OCI-LY3 (cell line): ENCODE data around the gene SLC8A2.
"Not testable (repeated sequence)": the region's sequence is repeated elsewhere in the genome, so short reads cannot be mapped to it uniquely, and the experiment has no call there.

Experiments
- H2AFZ ChIP-seq: fragments of 200-600, 300-600 bp; shearing (Covaris generic); 2 replicates; pipeline ENCODE4 v1.6.0; 2014; ENCODE audit warnings: antibody characterized with exemption, low read depth, low read length
- H3K27ac ChIP-seq: fragments of 200-600, 300-600 bp; sonication (generic); 2 replicates; pipeline ENCODE4 v1.5.1; 2014; ENCODE audit warnings: mild to moderate bottlenecking, low read length, moderate library complexity, mixed read lengths
- H3K27me3 ChIP-seq: fragments of 200-600, 300-600 bp; sonication (generic); 2 replicates; pipeline ENCODE4 v1.6.1; 2014; ENCODE audit warnings: low read depth, low read length, mixed read lengths
- H3K36me3 ChIP-seq: fragments of 200-600, 300-600 bp; sonication (generic); replicated peaks from 2 replicates; pipeline ENCODE3; 2014; ENCODE audit warnings: low read depth, low read length, mixed read lengths
- H3K4me1 ChIP-seq: fragments of 300-600, 200-600 bp; sonication (generic); 2 replicates; pipeline ENCODE4 v1.6.1; 2014; ENCODE audit warnings: low read length, mixed read lengths
- H3K4me2 ChIP-seq: fragments of 200-600, 300-600 bp; sonication (generic); 2 replicates; pipeline ENCODE4 v1.6.1; 2014; ENCODE audit warnings: low read length, mixed read lengths
- H3K4me3 ChIP-seq: fragments of 300-600, 200-600 bp; sonication (generic); 2 replicates; pipeline ENCODE4 v1.5.1; 2014; ENCODE audit warnings: antibody characterized with exemption, mild to moderate bottlenecking, low read length, moderate library complexity
- H3K79me2 ChIP-seq: fragments of 300-600, 200-600 bp; shearing (Covaris generic); 2 replicates; pipeline ENCODE4 v1.6.1; 2014; ENCODE audit warnings: mild to moderate bottlenecking, low read length, mixed read lengths
- H3K9ac ChIP-seq: fragments of 300-600, 200-600 bp; shearing (Covaris generic); 2 replicates; pipeline ENCODE4 v1.6.0; 2014; ENCODE audit warnings: mild to moderate bottlenecking, low read length, moderate library complexity
- H3K9me3 ChIP-seq: fragments of 200-600, 300-600 bp; shearing (Covaris generic); 2 replicates; pipeline ENCODE4 v1.6.1; 2014; ENCODE audit warnings: low read length, mixed read lengths; ENCODE audit not compliant: insufficient read depth
- H4K20me1 ChIP-seq: fragments of 200-600, 300-600 bp; sonication (generic); 2 replicates; pipeline ENCODE4 v1.6.1; 2016; ENCODE audit warnings: low read length, mixed read lengths; ENCODE audit not compliant: insufficient read depth
- EZH2phosphoT487 ChIP-seq: fragments of 200-600 bp; shearing (Covaris generic); IDR thresholded peaks from 2 replicates; pipeline ENCODE4 v1.6.1; 2018; ENCODE audit warnings: antibody characterized with exemption, mixed run types, low read depth
- TF ChIP-seq, protein P1 (sequence below): fragments of 200-600, 300-600 bp; sonication (generic); IDR thresholded peaks from 2 replicates; pipeline ENCODE4 v1.5.1; 2014; ENCODE audit warnings: antibody characterized with exemption, low read length, low read depth

The SLC8A2 gene

DNA sequence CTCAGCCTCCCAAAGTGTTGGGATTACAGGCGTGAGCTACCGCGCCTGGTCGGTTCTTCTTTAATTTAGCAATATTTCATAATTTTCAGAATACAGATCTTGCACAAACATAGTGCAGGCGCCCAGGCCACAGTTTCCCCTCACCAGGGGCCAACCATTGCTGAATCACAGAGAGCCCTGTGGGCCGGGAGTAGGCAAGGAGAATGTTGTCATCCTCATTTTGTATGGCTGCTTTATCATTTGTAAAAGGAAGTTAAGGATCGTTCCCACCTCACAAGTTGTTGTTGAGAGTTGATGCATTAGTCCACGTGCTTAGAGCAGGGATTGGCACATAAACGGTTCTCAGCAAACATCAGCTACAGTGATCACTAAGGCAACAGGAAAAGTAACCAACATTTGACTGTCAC is 82.5 kb downstream of the SLC8A2 start:
- Histone ChIP-seq H2AFZ (no peak overlapping the region), H3K4me3 (no peak overlapping the region), H3K9ac (no peak overlapping the region), H3K9me3 (no peaks in the 10 kb centered on the region), H4K20me1 (no peaks in the 10 kb centered on the region), H3K4me1 (peaks cover 3% of the 10 kb centered on the region; the same call in 1 of the 2 replicates), H3K27ac (no peak overlapping the region), H3K27me3 (peaks cover 3% of the 10 kb centered on the region; the same call in 1 of the 2 replicates), H3K79me2 (no peaks in the 10 kb centered on the region), H3K4me2 (no peak overlapping the region), H3K36me3 (no peaks in the 10 kb centered on the region)
- TF ChIP-seq, protein P1, sequence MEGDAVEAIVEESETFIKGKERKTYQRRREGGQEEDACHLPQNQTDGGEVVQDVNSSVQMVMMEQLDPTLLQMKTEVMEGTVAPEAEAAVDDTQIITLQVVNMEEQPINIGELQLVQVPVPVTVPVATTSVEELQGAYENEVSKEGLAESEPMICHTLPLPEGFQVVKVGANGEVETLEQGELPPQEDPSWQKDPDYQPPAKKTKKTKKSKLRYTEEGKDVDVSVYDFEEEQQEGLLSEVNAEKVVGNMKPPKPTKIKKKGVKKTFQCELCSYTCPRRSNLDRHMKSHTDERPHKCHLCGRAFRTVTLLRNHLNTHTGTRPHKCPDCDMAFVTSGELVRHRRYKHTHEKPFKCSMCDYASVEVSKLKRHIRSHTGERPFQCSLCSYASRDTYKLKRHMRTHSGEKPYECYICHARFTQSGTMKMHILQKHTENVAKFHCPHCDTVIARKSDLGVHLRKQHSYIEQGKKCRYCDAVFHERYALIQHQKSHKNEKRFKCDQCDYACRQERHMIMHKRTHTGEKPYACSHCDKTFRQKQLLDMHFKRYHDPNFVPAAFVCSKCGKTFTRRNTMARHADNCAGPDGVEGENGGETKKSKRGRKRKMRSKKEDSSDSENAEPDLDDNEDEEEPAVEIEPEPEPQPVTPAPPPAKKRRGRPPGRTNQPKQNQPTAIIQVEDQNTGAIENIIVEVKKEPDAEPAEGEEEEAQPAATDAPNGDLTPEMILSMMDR: no peak
- TF ChIP-seq EZH2phosphoT487: no peak

DNA sequence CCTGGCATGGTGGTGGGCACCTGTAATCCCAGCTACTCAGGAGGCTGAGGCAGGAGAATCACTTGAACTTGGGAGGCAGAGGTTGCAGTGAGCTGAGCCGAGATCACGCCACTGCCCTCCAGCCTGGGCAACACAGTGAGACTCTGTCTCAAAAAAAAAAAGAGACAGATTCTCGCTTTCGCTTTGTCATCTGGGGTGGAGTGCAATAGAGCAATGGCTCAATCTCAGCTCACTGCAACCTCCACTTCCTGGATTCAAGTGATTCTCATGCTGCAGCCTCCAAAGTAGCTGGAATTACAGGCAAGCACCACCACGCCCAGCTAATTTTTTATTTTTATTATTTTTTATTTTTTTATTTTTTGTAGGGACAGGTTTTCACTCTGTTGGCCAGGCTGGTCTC is 83.0 kb downstream of the SLC8A2 start:
- not testable (repeated sequence) for H2AFZ ChIP-seq, H3K4me3 ChIP-seq, H3K4me1 ChIP-seq, H3K27me3 ChIP-seq, H3K79me2 ChIP-seq, H3K36me3 ChIP-seq, H3K4me2 ChIP-seq, H3K9me3 ChIP-seq, H3K9ac ChIP-seq, H4K20me1 ChIP-seq, H3K27ac ChIP-seq

DNA sequence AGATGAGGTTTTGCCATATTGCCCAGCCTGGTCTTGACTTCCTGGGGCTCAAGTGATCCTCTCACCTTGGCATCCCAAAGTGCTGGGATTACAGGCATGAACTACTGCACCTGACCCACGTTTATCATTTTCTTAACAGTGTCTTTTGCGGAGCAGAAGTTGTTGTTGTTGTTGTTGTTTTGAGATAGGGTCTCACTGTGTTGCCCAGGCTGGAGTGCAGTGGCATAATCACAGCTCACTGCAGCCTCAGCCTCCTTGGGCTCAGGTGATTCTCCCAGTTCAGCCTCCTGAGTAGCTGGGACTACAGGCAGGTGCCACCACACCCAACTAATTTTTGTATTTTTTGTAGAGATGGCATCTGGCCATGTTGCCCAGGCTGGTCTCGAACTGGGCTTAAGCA is 84.1 kb downstream of the SLC8A2 start:
- H3K9me3 ChIP-seq, H3K27me3 ChIP-seq, H4K20me1 ChIP-seq, H3K4me2 ChIP-seq, H3K79me2 ChIP-seq, H3K9ac ChIP-seq, H3K4me1 ChIP-seq, H3K27ac ChIP-seq, H3K4me3 ChIP-seq, H3K36me3 ChIP-seq, H2AFZ ChIP-seq: not testable (repeated sequence)

DNA sequence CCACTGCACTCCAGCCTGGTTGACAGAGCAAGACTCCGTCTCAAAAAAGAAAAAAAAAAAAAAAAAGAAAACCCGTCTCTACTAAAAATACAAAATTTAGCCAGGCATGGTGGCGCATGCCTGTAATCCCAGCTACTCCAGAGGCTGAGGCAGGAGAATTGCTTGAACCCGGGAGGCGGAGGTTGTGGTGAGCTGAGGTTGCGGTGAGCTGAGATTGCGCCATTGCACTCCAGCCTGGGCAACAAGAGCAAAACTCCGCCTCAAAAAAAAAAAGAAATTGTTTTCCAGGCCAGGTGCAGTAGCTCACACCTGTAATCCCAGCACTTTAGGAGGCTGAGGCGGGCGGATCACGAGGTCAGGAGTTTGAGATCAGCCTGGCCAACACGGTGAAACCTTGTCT is 85.1 kb downstream of the SLC8A2 start:
- not testable (repeated sequence) for H2AFZ ChIP-seq, H3K4me1 ChIP-seq, H3K9me3 ChIP-seq, H3K4me2 ChIP-seq, H3K4me3 ChIP-seq, H3K27ac ChIP-seq, H3K27me3 ChIP-seq, H3K79me2 ChIP-seq, H3K9ac ChIP-seq, H4K20me1 ChIP-seq, H3K36me3 ChIP-seq

DNA sequence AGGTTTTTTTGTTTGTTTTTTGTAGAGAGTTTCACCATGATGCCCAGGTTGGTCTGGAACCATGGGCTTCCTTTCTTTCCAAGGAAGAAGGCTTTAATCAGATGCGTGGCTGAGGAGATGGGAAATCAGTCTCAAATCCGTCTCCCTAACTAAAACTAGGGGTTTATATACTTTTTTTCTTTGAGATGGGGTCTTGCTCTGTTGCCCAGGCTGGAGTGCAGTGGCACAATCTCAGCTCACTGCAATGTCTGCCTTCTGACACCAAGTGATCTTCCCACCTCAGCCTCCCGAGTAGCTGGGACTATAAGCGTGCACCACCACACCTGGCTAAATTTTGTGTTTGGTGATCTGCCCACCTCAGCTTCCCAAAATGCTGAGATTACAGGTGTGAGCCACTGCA is 87.2 kb downstream of the SLC8A2 start:
- not testable (repeated sequence) for H3K4me1 ChIP-seq, H3K27ac ChIP-seq, H3K4me2 ChIP-seq, H4K20me1 ChIP-seq, H3K9ac ChIP-seq, H3K4me3 ChIP-seq, H3K27me3 ChIP-seq, H3K9me3 ChIP-seq, H2AFZ ChIP-seq, H3K79me2 ChIP-seq
- H3K36me3 ChIP-seq: peaks cover 27% of the 10 kb centered on the region

DNA sequence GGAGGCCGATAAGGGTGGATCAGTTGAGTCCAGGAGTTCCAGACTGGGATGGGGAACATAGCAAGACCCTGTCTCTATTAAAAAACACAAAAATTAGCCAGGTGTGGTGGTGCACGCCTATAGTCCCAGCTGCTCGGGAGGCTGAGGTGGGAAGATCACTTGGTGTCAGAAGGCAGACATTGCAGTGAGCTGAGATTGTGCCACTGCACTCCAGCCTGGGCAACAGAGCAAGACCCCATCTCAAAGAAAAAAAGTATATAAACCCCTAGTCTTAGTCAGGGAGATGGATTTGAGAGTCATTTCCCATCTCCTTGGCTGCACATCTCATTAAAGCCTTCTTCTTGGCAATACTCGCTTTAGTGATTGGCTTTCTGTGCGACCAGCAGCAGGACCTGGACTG is 87.8 kb downstream of the SLC8A2 start:
- H3K36me3 ChIP-seq: peaks cover 29% of the 10 kb centered on the region
- H3K4me3 ChIP-seq, H2AFZ ChIP-seq, H3K9ac ChIP-seq, H3K4me1 ChIP-seq, H3K4me2 ChIP-seq, H3K27me3 ChIP-seq, H3K79me2 ChIP-seq, H3K9me3 ChIP-seq, H4K20me1 ChIP-seq, H3K27ac ChIP-seq: not testable (repeated sequence)
